HEK293 (cell line): ENCODE data around the gene FCHO1.

Experiments
- HOXA7 ChIP-seq: sonication (generic); formaldehyde crosslinking; IDR thresholded peaks from 2 replicates; pipeline ENCODE4 v1.8.1; 2022; ENCODE audit warnings: missing genetic modification reagents, borderline replicate concordance
- YY1 ChIP-seq: fragments of 450-650 bp; formaldehyde crosslinking; IDR thresholded peaks from 2 replicates; pipeline ENCODE4 v1.5.1; 2018; ENCODE audit warnings: missing biosample characterization, missing genetic modification characterization
- ZEB2 ChIP-seq: fragments of 450-650 bp; formaldehyde crosslinking; IDR thresholded peaks from 2 replicates; pipeline ENCODE4 v1.5.1; 2016; ENCODE audit warnings: missing biosample characterization, missing genetic modification characterization
- ZNF121 ChIP-seq: fragments of 450-650 bp; formaldehyde crosslinking; IDR thresholded peaks from 2 replicates; pipeline ENCODE4 v1.5.1; 2016; ENCODE audit warnings: missing biosample characterization, missing genetic modification characterization
- ZNF239 ChIP-seq: fragments of 450-650 bp; formaldehyde crosslinking; IDR thresholded peaks from 2 replicates; pipeline ENCODE4 v1.5.1; 2016; ENCODE audit warnings: missing biosample characterization, missing genetic modification characterization
- ZNF37A ChIP-seq: fragments of 450-650 bp; IDR thresholded peaks from 2 replicates; pipeline ENCODE4 v1.5.1; 2018; ENCODE audit warnings: missing biosample characterization, missing genetic modification characterization
- ZXDB ChIP-seq: fragments of 450-650 bp; formaldehyde crosslinking; IDR thresholded peaks from 2 replicates; pipeline ENCODE4 v1.5.1; 2016; ENCODE audit warnings: missing biosample characterization, missing genetic modification characterization
- TF ChIP-seq, protein P1 (sequence below): fragments of 450-650 bp; formaldehyde crosslinking; IDR thresholded peaks from 2 replicates; pipeline ENCODE4 v1.5.1; 2016; ENCODE audit warnings: missing biosample characterization, missing genetic modification characterization
- TF ChIP-seq, protein P2 (sequence below): fragments of 450-650 bp; formaldehyde crosslinking; IDR thresholded peaks from 2 replicates; pipeline ENCODE4 v1.5.1; 2017; ENCODE audit warnings: missing biosample characterization, missing genetic modification characterization
- TF ChIP-seq, protein P3 (sequence below): fragments of 450-650 bp; formaldehyde crosslinking; IDR thresholded peaks from 2 replicates; pipeline ENCODE4 v1.5.1; 2016; ENCODE audit warnings: missing biosample characterization, missing genetic modification characterization
- TF ChIP-seq, protein P4 (sequence below): fragments of 450-650 bp; formaldehyde crosslinking; IDR thresholded peaks from 2 replicates; pipeline ENCODE4 v1.5.1; 2016; ENCODE audit warnings: missing biosample characterization, missing genetic modification characterization
- TF ChIP-seq, protein P5 (sequence below): sonication (generic); formaldehyde crosslinking; IDR thresholded peaks from 2 replicates; pipeline ENCODE4 v1.8.1; 2022; ENCODE audit warnings: mild to moderate bottlenecking, moderate library complexity, missing genetic modification reagents
- TF ChIP-seq, protein P6 (sequence below): fragments of 450-650 bp; formaldehyde crosslinking; IDR thresholded peaks from 2 replicates; pipeline ENCODE4 v1.5.1; 2016; ENCODE audit warnings: missing biosample characterization, missing genetic modification characterization

DNA sequence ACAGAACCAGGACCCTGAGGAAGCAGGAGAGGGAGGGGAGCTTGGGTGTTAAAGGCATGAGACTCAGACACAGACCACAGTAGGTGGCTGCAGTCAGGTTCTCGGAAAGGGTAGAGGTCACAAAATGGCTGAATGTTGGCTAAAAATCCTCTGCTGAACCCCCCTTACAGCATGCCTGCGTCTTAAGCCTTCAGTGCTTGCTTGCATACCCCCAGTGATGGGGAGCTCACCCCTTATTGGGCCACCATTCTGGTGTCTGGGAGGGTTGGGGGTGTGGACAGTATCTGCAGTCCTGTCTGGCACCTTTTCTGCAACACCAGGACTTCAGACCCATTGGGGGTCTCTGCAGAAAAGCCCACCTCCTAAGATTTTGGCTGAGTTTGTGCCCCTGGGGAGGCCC, 29.5 kb downstream of the FCHO1 start:
- TF ChIP-seq, protein P1, sequence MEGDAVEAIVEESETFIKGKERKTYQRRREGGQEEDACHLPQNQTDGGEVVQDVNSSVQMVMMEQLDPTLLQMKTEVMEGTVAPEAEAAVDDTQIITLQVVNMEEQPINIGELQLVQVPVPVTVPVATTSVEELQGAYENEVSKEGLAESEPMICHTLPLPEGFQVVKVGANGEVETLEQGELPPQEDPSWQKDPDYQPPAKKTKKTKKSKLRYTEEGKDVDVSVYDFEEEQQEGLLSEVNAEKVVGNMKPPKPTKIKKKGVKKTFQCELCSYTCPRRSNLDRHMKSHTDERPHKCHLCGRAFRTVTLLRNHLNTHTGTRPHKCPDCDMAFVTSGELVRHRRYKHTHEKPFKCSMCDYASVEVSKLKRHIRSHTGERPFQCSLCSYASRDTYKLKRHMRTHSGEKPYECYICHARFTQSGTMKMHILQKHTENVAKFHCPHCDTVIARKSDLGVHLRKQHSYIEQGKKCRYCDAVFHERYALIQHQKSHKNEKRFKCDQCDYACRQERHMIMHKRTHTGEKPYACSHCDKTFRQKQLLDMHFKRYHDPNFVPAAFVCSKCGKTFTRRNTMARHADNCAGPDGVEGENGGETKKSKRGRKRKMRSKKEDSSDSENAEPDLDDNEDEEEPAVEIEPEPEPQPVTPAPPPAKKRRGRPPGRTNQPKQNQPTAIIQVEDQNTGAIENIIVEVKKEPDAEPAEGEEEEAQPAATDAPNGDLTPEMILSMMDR (tag by site-specific recombination) = no peak
- no peak for TF ChIP-seq YY1 (tag by site-specific recombination)
- TF ChIP-seq, protein P2, sequence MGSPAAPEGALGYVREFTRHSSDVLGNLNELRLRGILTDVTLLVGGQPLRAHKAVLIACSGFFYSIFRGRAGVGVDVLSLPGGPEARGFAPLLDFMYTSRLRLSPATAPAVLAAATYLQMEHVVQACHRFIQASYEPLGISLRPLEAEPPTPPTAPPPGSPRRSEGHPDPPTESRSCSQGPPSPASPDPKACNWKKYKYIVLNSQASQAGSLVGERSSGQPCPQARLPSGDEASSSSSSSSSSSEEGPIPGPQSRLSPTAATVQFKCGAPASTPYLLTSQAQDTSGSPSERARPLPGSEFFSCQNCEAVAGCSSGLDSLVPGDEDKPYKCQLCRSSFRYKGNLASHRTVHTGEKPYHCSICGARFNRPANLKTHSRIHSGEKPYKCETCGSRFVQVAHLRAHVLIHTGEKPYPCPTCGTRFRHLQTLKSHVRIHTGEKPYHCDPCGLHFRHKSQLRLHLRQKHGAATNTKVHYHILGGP (tag by site-specific recombination) = no peak
- TF ChIP-seq ZNF121 (tag by site-specific recombination) = no peak
- TF ChIP-seq, protein P3, sequence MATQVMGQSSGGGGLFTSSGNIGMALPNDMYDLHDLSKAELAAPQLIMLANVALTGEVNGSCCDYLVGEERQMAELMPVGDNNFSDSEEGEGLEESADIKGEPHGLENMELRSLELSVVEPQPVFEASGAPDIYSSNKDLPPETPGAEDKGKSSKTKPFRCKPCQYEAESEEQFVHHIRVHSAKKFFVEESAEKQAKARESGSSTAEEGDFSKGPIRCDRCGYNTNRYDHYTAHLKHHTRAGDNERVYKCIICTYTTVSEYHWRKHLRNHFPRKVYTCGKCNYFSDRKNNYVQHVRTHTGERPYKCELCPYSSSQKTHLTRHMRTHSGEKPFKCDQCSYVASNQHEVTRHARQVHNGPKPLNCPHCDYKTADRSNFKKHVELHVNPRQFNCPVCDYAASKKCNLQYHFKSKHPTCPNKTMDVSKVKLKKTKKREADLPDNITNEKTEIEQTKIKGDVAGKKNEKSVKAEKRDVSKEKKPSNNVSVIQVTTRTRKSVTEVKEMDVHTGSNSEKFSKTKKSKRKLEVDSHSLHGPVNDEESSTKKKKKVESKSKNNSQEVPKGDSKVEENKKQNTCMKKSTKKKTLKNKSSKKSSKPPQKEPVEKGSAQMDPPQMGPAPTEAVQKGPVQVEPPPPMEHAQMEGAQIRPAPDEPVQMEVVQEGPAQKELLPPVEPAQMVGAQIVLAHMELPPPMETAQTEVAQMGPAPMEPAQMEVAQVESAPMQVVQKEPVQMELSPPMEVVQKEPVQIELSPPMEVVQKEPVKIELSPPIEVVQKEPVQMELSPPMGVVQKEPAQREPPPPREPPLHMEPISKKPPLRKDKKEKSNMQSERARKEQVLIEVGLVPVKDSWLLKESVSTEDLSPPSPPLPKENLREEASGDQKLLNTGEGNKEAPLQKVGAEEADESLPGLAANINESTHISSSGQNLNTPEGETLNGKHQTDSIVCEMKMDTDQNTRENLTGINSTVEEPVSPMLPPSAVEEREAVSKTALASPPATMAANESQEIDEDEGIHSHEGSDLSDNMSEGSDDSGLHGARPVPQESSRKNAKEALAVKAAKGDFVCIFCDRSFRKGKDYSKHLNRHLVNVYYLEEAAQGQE = no peak
- no peak for TF ChIP-seq ZNF239 (tag by site-specific recombination)
- TF ChIP-seq, protein P4, sequence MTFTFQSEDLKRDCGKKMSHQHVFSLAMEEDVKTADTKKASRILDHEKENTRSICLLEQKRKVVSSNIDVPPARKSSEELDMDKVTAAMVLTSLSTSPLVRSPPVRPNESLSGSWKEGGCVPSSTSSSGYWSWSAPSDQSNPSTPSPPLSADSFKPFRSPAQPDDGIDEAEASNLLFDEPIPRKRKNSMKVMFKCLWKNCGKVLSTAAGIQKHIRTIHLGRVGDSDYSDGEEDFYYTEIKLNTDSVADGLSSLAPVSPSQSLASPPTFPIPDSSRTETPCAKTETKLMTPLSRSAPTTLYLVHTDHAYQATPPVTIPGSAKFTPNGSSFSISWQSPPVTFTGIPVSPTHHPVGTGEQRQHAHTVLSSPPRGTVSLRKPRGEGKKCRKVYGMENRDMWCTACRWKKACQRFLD (tag by site-specific recombination) = no peak
- no peak for TF ChIP-seq ZNF37A
- TF ChIP-seq, protein P5, sequence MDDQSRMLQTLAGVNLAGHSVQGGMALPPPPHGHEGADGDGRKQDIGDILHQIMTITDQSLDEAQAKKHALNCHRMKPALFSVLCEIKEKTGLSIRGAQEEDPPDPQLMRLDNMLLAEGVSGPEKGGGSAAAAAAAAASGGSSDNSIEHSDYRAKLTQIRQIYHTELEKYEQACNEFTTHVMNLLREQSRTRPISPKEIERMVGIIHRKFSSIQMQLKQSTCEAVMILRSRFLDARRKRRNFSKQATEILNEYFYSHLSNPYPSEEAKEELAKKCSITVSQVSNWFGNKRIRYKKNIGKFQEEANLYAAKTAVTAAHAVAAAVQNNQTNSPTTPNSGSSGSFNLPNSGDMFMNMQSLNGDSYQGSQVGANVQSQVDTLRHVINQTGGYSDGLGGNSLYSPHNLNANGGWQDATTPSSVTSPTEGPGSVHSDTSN (CRISPR knock-in tag) = no peak
- TF ChIP-seq, protein P6, sequence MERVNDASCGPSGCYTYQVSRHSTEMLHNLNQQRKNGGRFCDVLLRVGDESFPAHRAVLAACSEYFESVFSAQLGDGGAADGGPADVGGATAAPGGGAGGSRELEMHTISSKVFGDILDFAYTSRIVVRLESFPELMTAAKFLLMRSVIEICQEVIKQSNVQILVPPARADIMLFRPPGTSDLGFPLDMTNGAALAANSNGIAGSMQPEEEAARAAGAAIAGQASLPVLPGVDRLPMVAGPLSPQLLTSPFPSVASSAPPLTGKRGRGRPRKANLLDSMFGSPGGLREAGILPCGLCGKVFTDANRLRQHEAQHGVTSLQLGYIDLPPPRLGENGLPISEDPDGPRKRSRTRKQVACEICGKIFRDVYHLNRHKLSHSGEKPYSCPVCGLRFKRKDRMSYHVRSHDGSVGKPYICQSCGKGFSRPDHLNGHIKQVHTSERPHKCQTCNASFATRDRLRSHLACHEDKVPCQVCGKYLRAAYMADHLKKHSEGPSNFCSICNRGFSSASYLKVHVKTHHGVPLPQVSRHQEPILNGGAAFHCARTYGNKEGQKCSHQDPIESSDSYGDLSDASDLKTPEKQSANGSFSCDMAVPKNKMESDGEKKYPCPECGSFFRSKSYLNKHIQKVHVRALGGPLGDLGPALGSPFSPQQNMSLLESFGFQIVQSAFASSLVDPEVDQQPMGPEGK = no peak
- no peak for TF ChIP-seq ZEB2 (tag by site-specific recombination)
- no peak for TF ChIP-seq ZXDB
- no peak for TF ChIP-seq HOXA7
